Breast epithelium (tissue), 4 donors: ENCODE data around the gene IL21R. TPM values are rescaled to one million over a fixed set of nuclear protein-coding genes. Genes with fewer than 3 reads are reported as not detected.

Experiments used
- DNase-seq, 2 donors: peaks; one replicate each; pipeline ENCODE4 v3.0.0-alpha.2; 2019; ENCODE audit warnings: low spot score in 2 of 2
- H3K27ac ChIP-seq, 2 donors: fragments of 200-600 bp; sonication (generic) in 1 of 2; one replicate each; pipeline ENCODE4 v1.5.1; 2016 to 2019; ENCODE audit warnings: mild to moderate bottlenecking in 1 of 2
- H3K27me3 ChIP-seq, 2 donors: fragments of 200-600 bp; sonication (generic) in 1 of 2; one replicate each; pipeline versions ENCODE4 v1.5.1 to v1.6.0; 2017 to 2019; ENCODE audit warnings: control low read depth in 1 of 2, mild to moderate bottlenecking in 1 of 2
- H3K36me3 ChIP-seq: fragments of 200-600 bp; one replicate; pipeline ENCODE4 v1.5.1; 2019
- H3K4me1 ChIP-seq, 2 donors: fragments of 200-600 bp; sonication (generic); one replicate each; pipeline ENCODE4 v1.5.1; 2016 to 2019; ENCODE audit warnings: control low read depth in 1 of 2
- H3K4me3 ChIP-seq, 3 donors: fragments of 200-600 bp; sonication (generic); 1 replicate in 2 of 3; 2 replicates in 1 of 3; pipeline ENCODE4 v1.5.1; 2016 to 2019; ENCODE audit warnings: mild to moderate bottlenecking in 3 of 3, moderate library complexity in 2 of 3
- H3K9me3 ChIP-seq, 2 donors: fragments of 200-600 bp; sonication (generic) in 1 of 2; one replicate each; pipeline ENCODE4 v1.5.1; 2016 to 2019; ENCODE audit warnings: control low read depth in 1 of 2
- POLR2A ChIP-seq: fragments of 450-650 bp; IDR thresholded peaks from one replicate; pipeline ENCODE4 v1.6.1; 2016; ENCODE audit warnings: antibody characterized with exemption, mild to moderate bottlenecking, moderate library complexity
- POLR2AphosphoS5 ChIP-seq, 3 donors: sonication (generic); formaldehyde crosslinking; IDR thresholded peaks; one replicate each; pipeline ENCODE4 v1.6.1; 2017; ENCODE audit warnings: antibody characterized with exemption in 3 of 3
- intact Hi-C: fragments of 100-400 bp; cut with DNase I; formaldehyde crosslinking; loops from one replicate; pipeline ENCODE4 v1.15.1; 2023; ENCODE audit warnings: low total_unique reads
- total RNA-seq, 3 donors: library from RNA; depleted of rRNA; stranded (reverse); fragments of >200 nt; gene quantifications; one replicate each; pipeline ENCODE4 v1.1.0, GENCODE V29; 2016
- TF ChIP-seq, protein P1 (sequence below), 3 donors: fragments of 450-650 bp; IDR thresholded peaks; one replicate each; pipeline ENCODE4 v1.5.1; 2016 to 2017; ENCODE audit warnings: antibody characterized with exemption in 3 of 3, mild to moderate bottlenecking in 3 of 3, moderate library complexity in 3 of 3

The IL21R gene
- total RNA-seq, 3 donors from 2014 or later = 0.16 to 0.33 TPM; not detected in 1

GRCh38 chr16:27447301-27447700 is 45.3 kb downstream of the IL21R start:
- Histone ChIP-seq H3K4me1 (no peaks in the 10 kb centered on the region), H3K9me3 (peaks cover 14 to 16% of the 10 kb centered on the region in 2 donors), H3K36me3 (no peaks in the 10 kb centered on the region), H3K27ac (no peak overlapping the region), H3K4me3 (no peak overlapping the region), H3K27me3 (peaks cover 0 to 29% of the 10 kb centered on the region in 2 donors)
- no peak for TF ChIP-seq POLR2AphosphoS5 (IDR thresholded peaks at IDR 0.05)
- TF ChIP-seq, protein P1, sequence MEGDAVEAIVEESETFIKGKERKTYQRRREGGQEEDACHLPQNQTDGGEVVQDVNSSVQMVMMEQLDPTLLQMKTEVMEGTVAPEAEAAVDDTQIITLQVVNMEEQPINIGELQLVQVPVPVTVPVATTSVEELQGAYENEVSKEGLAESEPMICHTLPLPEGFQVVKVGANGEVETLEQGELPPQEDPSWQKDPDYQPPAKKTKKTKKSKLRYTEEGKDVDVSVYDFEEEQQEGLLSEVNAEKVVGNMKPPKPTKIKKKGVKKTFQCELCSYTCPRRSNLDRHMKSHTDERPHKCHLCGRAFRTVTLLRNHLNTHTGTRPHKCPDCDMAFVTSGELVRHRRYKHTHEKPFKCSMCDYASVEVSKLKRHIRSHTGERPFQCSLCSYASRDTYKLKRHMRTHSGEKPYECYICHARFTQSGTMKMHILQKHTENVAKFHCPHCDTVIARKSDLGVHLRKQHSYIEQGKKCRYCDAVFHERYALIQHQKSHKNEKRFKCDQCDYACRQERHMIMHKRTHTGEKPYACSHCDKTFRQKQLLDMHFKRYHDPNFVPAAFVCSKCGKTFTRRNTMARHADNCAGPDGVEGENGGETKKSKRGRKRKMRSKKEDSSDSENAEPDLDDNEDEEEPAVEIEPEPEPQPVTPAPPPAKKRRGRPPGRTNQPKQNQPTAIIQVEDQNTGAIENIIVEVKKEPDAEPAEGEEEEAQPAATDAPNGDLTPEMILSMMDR (IDR thresholded peaks at IDR 0.05) = no peak
- TF ChIP-seq POLR2A = no peak
- no peak for DNase-seq
- intact Hi-C loops = no loop called here

GRCh38 chr16:27448532-27449433 is 46.8 kb downstream of the IL21R start:
- H3K27me3 ChIP-seq = peaks cover 0 to 29% of the 10 kb centered on the region in 2 donors
- H3K9me3 ChIP-seq = peaks cover 14 to 16% of the 10 kb centered on the region in 2 donors
- intact Hi-C loops = no loop called here
- no peak overlapping the region for H3K4me3 ChIP-seq
- H3K27ac ChIP-seq = no peak overlapping the region
- TF ChIP-seq POLR2A = no peak
- TF ChIP-seq POLR2AphosphoS5 (IDR thresholded peaks at IDR 0.05) = no peak
- TF ChIP-seq, protein P1 (IDR thresholded peaks at IDR 0.05) = no peak
- DNase-seq = no peak
- no peaks in the 10 kb centered on the region for H3K36me3 ChIP-seq
- no peaks in the 10 kb centered on the region for H3K4me1 ChIP-seq

DNA sequence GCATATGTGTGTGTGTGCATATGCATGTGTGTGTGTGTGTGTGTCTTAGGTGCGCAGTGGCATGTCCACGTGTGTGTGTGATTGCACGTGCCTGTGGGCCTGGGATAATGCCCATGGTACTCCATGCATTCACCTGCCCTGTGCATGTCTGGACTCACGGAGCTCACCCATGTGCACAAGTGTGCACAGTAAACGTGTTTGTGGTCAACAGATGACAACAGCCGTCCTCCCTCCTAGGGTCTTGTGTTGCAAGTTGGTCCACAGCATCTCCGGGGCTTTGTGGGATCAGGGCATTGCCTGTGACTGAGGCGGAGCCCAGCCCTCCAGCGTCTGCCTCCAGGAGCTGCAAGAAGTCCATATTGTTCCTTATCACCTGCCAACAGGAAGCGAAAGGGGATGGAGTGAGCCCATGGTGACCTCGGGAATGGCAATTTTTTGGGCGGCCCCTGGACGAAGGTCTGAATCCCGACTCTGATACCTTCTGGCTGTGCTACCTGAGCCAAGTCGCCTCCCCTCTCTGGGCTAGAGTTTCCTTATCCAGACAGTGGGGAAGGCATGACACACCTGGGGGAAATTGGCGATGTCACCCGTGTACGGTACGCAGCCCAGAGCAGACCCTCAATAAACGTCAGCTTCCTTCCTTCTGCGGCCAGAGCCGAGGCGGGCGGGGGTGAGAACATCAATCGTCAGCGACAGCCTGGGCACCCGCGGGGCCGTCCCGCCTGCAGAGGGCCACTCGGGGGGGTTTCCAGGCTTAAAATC is 47.6 kb downstream of the IL21R start:
- intact Hi-C loops = no loop called here

GRCh38 chr16:27450196-27450549 is 48.2 kb downstream of the IL21R start:
- H3K36me3 ChIP-seq = no peaks in the 10 kb centered on the region
- H3K27ac ChIP-seq = no peak overlapping the region
- H3K4me3 ChIP-seq = no peak overlapping the region
- no peaks in the 10 kb centered on the region for H3K4me1 ChIP-seq
- TF ChIP-seq, protein P1 (IDR thresholded peaks at IDR 0.05) = no peak
- TF ChIP-seq POLR2AphosphoS5 (IDR thresholded peaks at IDR 0.05) = no peak
- TF ChIP-seq POLR2A = no peak
- intact Hi-C loops = no loop called here
- peaks cover 0 to 26% of the 10 kb centered on the region in 2 donors for H3K27me3 ChIP-seq
- peaks cover under 1 to 6% of the 10 kb centered on the region in 2 donors for H3K9me3 ChIP-seq
- no peak for DNase-seq

More for the DNA sequence above, 47.6 kb downstream of the IL21R start:
- Histone ChIP-seq H3K4me3 (no peak overlapping the region), H3K9me3 (peaks cover 6 to 11% of the 10 kb centered on the region in 2 donors), H3K36me3 (no peaks in the 10 kb centered on the region), H3K27me3 (peaks cover 0 to 29% of the 10 kb centered on the region in 2 donors), H3K4me1 (no peaks in the 10 kb centered on the region), H3K27ac (no peak overlapping the region)
- TF ChIP-seq, protein P1 (IDR thresholded peaks at IDR 0.05) = no peak
- TF ChIP-seq POLR2AphosphoS5 (IDR thresholded peaks at IDR 0.05) = no peak
- no peak for TF ChIP-seq POLR2A
- DNase-seq = no peak
